ENCODE measurements around the gene DSTYK.

DSTYK gene

DNA sequence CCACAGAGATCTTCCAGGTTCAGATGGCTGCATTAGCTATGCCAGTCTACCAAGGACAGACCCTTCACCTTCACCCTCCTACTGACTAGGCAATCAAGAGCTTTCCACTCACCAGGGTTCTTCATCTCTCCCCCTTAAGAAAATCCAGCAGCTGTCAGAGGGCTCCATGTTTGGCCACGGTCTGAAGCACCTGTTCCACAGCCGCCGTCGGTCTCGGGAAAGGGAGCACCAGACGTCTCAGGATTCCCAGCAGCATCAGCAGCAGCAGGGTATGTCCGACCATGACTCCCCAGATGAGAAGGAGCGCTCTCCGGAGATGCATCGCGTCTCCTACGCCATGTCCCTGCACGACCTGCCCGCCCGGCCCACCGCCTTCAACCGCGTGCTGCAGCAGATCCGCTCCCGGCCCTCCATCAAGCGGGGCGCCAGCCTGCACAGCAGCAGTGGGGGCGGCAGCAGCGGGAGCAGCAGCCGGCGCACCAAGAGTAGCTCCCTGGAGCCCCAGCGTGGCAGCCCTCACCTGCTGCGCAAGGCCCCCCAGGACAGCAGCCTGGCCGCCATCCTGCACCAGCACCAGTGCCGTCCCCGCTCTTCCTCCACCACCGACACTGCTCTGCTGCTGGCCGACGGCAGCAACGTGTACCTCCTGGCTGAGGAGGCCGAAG lies 30.0 kb upstream of the DSTYK start (continued):
- TF ChIP-seq, protein P1, sequence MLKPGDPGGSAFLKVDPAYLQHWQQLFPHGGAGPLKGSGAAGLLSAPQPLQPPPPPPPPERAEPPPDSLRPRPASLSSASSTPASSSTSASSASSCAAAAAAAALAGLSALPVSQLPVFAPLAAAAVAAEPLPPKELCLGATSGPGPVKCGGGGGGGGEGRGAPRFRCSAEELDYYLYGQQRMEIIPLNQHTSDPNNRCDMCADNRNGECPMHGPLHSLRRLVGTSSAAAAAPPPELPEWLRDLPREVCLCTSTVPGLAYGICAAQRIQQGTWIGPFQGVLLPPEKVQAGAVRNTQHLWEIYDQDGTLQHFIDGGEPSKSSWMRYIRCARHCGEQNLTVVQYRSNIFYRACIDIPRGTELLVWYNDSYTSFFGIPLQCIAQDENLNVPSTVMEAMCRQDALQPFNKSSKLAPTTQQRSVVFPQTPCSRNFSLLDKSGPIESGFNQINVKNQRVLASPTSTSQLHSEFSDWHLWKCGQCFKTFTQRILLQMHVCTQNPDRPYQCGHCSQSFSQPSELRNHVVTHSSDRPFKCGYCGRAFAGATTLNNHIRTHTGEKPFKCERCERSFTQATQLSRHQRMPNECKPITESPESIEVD (tag by site-specific recombination; IDR thresholded peaks at IDR 0.05) = no peak
- TF ChIP-seq ZNF132 (tag by site-specific recombination; IDR thresholded peaks at IDR 0.05; ENCODE audit: borderline replicate concordance) (no peak), ZBTB8A (tag by site-specific recombination; IDR thresholded peaks at IDR 0.05) (no peak), KLF7 (tag by site-specific recombination; IDR thresholded peaks at IDR 0.05; ENCODE audit: borderline replicate concordance) (no peak)

DNA sequence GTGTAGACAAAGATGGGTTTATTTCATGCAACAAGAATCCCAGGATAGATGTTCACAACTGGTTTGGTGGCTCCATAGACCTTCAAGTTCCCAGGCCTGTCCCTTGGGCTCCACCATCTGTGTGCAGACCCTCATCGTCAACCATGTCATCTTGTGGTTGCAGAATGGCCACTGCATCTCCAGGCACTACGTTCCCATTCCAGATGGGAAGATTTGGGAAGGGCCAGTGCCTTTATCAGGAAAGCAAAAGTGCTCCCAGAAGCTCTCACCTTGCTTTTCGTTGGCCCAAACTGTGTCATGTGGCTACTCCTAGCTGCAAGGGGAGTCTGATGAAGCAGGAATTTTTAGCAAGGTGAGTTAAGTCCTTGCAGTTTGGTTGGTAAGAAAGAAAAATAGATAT lies 29.1 kb upstream of the DSTYK start:
- Histone ChIP-seq H3K27ac (ENCODE audit: extremely low read depth, low read depth, low read length) (no peak overlapping the region), H3K9me3 (ENCODE audit: control insufficient read depth, insufficient read depth, low read depth, low read length) (no peaks in the 10 kb centered on the region), H3K4me3 (ENCODE audit: low read depth, low read length) (no peak overlapping the region), H3K36me3 (ENCODE audit: control insufficient read depth in 2 of 2, insufficient read depth in 1 of 2, low read length in 2 of 2) (peaks cover 0 to 9% of the 10 kb centered on the region in 2 experiments; a peak in 1 of 3 replicates), H3K4me1 (ENCODE audit: control insufficient read depth, insufficient read depth, low read length) (no peaks in the 10 kb centered on the region)
- ChIA-PET POLR2A (no interaction called here), CTCF (interaction anchor here (0.7 to 1.5 kb wide), 6 partner anchors 11 to 251 kb away, joined by 3 to 12 read pairs (median 6); no protein-coding TSS in a partner anchor)
- TF ChIP-seq YY1 (tag by site-specific recombination; IDR thresholded peaks at IDR 0.05) = no peak
- TF ChIP-seq, protein P2, sequence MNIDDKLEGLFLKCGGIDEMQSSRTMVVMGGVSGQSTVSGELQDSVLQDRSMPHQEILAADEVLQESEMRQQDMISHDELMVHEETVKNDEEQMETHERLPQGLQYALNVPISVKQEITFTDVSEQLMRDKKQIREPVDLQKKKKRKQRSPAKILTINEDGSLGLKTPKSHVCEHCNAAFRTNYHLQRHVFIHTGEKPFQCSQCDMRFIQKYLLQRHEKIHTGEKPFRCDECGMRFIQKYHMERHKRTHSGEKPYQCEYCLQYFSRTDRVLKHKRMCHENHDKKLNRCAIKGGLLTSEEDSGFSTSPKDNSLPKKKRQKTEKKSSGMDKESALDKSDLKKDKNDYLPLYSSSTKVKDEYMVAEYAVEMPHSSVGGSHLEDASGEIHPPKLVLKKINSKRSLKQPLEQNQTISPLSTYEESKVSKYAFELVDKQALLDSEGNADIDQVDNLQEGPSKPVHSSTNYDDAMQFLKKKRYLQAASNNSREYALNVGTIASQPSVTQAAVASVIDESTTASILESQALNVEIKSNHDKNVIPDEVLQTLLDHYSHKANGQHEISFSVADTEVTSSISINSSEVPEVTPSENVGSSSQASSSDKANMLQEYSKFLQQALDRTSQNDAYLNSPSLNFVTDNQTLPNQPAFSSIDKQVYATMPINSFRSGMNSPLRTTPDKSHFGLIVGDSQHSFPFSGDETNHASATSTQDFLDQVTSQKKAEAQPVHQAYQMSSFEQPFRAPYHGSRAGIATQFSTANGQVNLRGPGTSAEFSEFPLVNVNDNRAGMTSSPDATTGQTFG (tag by site-specific recombination; IDR thresholded peaks at IDR 0.05; ENCODE audit: borderline replicate concordance) = no peak
- no peak for TF ChIP-seq ZNF555 (tag by site-specific recombination; conservative IDR thresholded peaks at IDR 0.05)
- no peak for TF ChIP-seq KLF16 (tag by site-specific recombination; IDR thresholded peaks at IDR 0.05)
- no peak for TF ChIP-seq ZNF658 (tag by site-specific recombination; IDR thresholded peaks at IDR 0.05)
- no peak for TF ChIP-seq ZNF112 (tag by site-specific recombination; IDR thresholded peaks at IDR 0.05)
- TF ChIP-seq ZNF677 (tag by site-specific recombination; IDR thresholded peaks at IDR 0.05) = no peak
- TF ChIP-seq ZNF530 (tag by site-specific recombination; IDR thresholded peaks at IDR 0.05; ENCODE audit: low read depth) = no peak
- TF ChIP-seq ZBTB1 (tag by site-specific recombination; IDR thresholded peaks at IDR 0.05) = no peak
- TF ChIP-seq ZNF292 (tag by site-specific recombination; IDR thresholded peaks at IDR 0.05; ENCODE audit: borderline replicate concordance, low read depth) = no peak
- TF ChIP-seq ZBTB21 (tag by site-specific recombination; IDR thresholded peaks at IDR 0.05) = no peak
- TF ChIP-seq ZBTB8A (tag by site-specific recombination; IDR thresholded peaks at IDR 0.05) = no peak
- no peak for TF ChIP-seq ZNF132 (tag by site-specific recombination; IDR thresholded peaks at IDR 0.05; ENCODE audit: borderline replicate concordance)
- no peak for TF ChIP-seq MYNN (tag by site-specific recombination; IDR thresholded peaks at IDR 0.05; ENCODE audit: borderline replicate concordance)

DNA sequence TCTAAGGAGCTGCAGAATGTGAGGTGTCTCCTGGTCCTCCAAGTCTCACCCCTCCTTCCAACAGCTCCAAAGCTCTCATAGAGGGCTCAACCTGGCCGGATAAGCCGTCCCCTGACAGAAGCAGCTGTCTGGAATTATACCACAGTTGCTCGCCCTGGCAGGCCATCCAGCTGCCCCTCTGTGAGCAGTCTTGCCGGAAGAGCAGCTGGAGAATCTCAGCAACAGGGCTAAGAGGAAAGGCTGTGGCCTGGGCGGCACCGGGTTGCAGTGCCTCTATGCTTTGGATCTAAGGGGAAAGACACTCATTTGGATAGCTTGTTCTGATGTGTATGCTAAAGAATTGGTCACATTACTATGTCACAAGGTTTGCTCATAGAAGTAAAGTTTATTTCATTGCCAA lies 28.6 kb upstream of the DSTYK start:
- H3K36me3 ChIP-seq (ENCODE audit: control insufficient read depth in 2 of 2, insufficient read depth in 1 of 2, low read length in 2 of 2) = peaks cover 0 to 9% of the 10 kb centered on the region in 2 experiments; a peak in 1 of 3 replicates
- no peak overlapping the region for H3K27ac ChIP-seq (ENCODE audit: extremely low read depth, low read depth, low read length)
- ChIA-PET CTCF (interaction anchor here (0.7 to 1.5 kb wide), 6 partner anchors 10 to 250 kb away, joined by 3 to 12 read pairs (median 6); no protein-coding TSS in a partner anchor), POLR2A (interaction anchor here (1.1 kb wide), 1 partner anchor 16 kb away, joined by 5 read pairs; no protein-coding TSS in a partner anchor)
- TF ChIP-seq ZNF510 (tag by site-specific recombination; IDR thresholded peaks at IDR 0.05; ENCODE audit: insufficient replicate concordance) (no peak), HOXC10 (CRISPR knock-in tag; IDR thresholded peaks at IDR 0.05) (no peak), KLF10 (tag by site-specific recombination; IDR thresholded peaks at IDR 0.05) (no peak), ZNF747 (tag by site-specific recombination; IDR thresholded peaks at IDR 0.05) (no peak)
- TF ChIP-seq, protein P3, sequence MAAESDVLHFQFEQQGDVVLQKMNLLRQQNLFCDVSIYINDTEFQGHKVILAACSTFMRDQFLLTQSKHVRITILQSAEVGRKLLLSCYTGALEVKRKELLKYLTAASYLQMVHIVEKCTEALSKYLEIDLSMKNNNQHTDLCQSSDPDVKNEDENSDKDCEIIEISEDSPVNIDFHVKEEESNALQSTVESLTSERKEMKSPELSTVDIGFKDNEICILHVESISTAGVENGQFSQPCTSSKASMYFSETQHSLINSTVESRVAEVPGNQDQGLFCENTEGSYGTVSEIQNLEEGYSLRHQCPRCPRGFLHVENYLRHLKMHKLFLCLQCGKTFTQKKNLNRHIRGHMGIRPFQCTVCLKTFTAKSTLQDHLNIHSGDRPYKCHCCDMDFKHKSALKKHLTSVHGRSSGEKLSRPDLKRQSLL (tag by site-specific recombination; IDR thresholded peaks at IDR 0.05) = no peak
- H3K9me3 ChIP-seq (ENCODE audit: control insufficient read depth, insufficient read depth, low read depth, low read length) = no peaks in the 10 kb centered on the region
- H3K4me1 ChIP-seq (ENCODE audit: control insufficient read depth, insufficient read depth, low read length) = no peaks in the 10 kb centered on the region
- no peak overlapping the region for H3K4me3 ChIP-seq (ENCODE audit: low read depth, low read length)

Measured in HEK293 (cell line).